HAP-1 (cell line): ENCODE results near the gene MAST2.
"Not testable (repeated sequence)": the region's sequence is repeated elsewhere in the genome, so short reads cannot be mapped to it uniquely, and the experiment has no call there.

Experiments
- DNase-seq, 2 experiments: peaks; one replicate each; pipeline ENCODE4 v3.0.0-alpha.2; 2016 to 2020; ENCODE audit warnings: low spot score in 2 of 2
- H3K27me3 ChIP-seq: fragments of 250-450 bp; sonication (Bioruptor Pico); 2 replicates; pipeline ENCODE4 v1.5.1; 2020; ENCODE audit warnings: low read depth, mild to moderate bottlenecking, moderate library complexity
- H3K36me3 ChIP-seq: fragments of 250-450 bp; sonication (Bioruptor Pico); replicated peaks from 2 replicates; pipeline ENCODE4 v1.5.1; 2020; ENCODE audit warnings: mild to moderate bottlenecking
- H3K4me1 ChIP-seq: fragments of 250-450 bp; sonication (Bioruptor Pico); 2 replicates; pipeline ENCODE4 v1.5.1; 2020; ENCODE audit warnings: mild to moderate bottlenecking
- H3K4me3 ChIP-seq: fragments of 250-450 bp; sonication (Bioruptor Pico); 2 replicates; pipeline ENCODE4 v1.5.1; 2020; ENCODE audit warnings: mild to moderate bottlenecking, moderate library complexity
- H3K9me3 ChIP-seq: fragments of 250-450 bp; sonication (Bioruptor Pico); 2 replicates; pipeline ENCODE4 v1.5.1; 2020; ENCODE audit warnings: mild to moderate bottlenecking, moderate library complexity
- in situ Hi-C: fragments of 300-500 bp; cut with MboI; formaldehyde crosslinking; loops from 3 replicates; pipeline ENCODE4 v1.14.3; 2020; ENCODE audit warnings: low sequenced_read_pairs, inconsistent platforms, mixed read lengths

MAST2 gene

DNA sequence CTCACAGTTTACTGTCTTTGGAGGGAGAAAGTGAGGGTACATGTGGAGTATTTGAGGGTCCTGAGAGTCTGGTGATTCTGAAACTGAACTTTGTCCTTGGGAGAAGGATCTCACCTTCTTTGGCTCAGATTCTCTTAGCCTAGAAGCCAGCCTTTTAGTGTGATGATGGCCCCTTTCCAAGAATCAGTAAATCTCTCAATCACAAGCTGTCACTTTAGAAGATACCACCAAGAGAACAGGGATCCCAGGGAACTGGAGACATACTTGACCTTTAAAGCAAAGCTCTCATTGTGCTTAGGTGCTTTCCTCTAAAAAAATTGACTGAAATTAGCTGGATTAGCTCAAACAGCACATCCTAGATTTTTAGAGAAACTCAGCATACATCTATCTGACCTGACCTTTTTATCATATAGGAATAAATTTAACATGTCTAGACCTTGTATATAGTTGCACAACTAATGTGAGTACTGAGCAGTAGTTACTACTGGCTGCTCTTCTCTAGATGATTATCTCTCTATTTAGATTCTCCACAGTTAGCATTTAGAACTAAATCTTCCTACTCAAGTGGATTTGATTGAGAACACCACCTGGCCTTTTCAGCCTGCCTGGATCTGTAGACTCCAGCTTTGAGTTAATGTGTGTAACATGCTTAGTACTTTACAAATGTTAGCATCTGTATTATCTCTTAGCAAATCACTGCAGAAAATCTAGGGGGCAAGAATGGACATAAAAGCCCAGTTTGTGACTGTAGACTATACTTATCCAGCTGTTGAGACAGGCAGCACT, 157.7 kb downstream of the MAST2 start:
- no peaks in the 10 kb centered on the region for H3K27me3 ChIP-seq
- H3K4me1 ChIP-seq = no peaks in the 10 kb centered on the region
- H3K36me3 ChIP-seq = no peaks in the 10 kb centered on the region; the same call in 1 of the 2 replicates
- no peak for DNase-seq
- H3K4me3 ChIP-seq = no peak overlapping the region
- no peaks in the 10 kb centered on the region; the same call in 1 of the 2 replicates for H3K9me3 ChIP-seq
- in situ Hi-C loops = no loop called here

DNA sequence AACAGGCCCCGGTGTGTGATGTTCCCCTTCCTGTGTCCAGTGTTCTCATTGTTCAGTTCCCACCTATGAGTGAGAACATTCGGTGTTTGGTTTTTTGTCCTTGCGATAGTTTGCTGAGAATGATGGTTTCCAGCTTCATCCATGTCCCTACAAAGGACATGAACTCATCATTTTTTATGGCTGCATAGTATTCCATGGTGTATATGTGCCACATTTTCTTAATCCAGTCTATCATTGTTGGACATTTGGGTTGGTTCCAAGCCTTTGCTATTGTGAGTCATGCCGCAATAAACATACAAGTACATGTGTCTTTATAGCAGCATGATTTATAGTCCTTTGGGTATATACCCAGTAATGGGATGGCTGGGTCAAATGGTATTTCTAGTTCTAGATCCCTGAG, 158.5 kb downstream of the MAST2 start:
- H3K4me1 ChIP-seq, in situ Hi-C loops, H3K36me3 ChIP-seq, H3K9me3 ChIP-seq, DNase-seq, H3K27me3 ChIP-seq, H3K4me3 ChIP-seq: not testable (repeated sequence)

DNA sequence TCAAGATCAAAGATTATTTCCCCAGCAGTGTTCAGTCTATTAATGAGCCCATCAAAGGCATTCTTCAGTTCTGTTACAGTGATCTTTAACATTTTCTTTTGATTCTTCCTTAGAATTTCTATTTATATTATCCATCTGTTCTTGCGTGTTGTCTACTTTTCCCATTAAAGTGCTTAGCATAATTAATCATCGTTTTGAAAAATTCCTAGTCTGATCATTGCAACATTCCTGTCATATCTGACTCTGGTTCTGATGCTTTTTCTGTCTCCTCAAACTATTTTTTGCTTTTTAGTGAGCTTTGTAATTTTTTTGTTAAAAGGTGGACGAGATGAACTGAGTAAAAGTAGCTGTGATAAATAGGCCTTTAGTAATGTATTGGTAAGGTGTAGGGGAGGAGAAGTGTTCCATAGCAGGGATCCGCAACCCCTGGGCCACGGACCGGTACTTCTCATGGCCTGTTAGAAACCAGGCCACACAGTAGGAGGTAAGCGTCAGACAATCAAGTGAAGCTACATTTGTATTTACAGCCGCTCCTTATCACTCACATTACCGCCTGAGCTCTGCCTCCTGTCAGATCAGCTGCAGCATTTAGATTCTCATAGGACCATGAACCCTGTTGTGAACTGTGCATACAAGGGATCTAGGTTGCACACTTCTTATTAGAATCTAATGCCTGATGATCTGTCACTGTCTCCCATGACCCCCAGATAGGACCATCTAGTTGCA, 165.7 kb downstream of the MAST2 start:
- Histone ChIP-seq H3K27me3 (no peaks in the 10 kb centered on the region), H3K4me1 (no peaks in the 10 kb centered on the region), H3K36me3 (no peaks in the 10 kb centered on the region), H3K9me3 (no peaks in the 10 kb centered on the region), H3K4me3 (no peak overlapping the region)
- DNase-seq = no peak
- in situ Hi-C loops = no loop called here

DNA sequence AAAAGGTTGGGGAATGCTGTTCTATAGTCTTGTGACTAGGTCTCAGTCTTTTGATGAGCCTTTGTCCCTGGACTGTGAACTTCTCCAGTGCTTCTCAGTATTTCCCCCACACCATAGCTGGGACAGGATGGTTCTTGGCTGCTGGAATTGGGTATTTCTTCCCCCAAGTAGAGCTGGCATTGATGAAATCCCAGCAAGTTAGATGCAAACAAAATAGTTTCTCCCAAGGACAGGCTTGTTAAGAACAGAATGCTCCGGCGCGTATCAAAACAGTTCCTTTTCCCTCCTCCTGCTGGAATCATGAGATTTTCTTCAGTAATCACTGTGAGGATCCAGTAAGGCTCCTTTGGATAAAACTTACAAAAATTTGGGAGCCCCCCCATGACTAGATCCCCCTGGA, 166.5 kb downstream of the MAST2 start:
- Histone ChIP-seq H3K36me3 (no peaks in the 10 kb centered on the region), H3K9me3 (no peaks in the 10 kb centered on the region), H3K4me1 (no peaks in the 10 kb centered on the region), H3K27me3 (no peaks in the 10 kb centered on the region), H3K4me3 (no peak overlapping the region)
- in situ Hi-C loops = no loop called here
- DNase-seq = no peak

DNA sequence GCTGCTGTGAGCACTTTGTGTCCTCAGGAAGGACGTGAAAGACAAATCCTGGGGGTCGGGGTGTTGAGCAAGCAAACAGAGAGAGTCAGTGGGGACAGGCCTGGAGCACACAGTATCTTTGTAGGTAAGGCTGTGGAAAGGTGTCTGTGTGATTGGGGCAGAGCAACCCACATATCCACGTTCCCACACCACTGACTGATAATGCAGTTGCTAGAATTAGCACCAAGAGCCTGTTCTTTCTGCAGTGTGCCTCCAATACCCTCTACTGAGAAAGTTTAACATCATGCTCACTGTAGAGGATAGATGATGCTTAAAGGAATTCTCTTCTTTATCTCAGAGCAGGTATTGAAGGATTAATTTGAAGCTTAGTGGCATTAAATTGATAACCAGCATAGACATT, 167.9 kb downstream of the MAST2 start:
- H3K27me3 ChIP-seq = no peaks in the 10 kb centered on the region
- H3K36me3 ChIP-seq = no peaks in the 10 kb centered on the region
- no peaks in the 10 kb centered on the region for H3K4me1 ChIP-seq
- H3K9me3 ChIP-seq = no peaks in the 10 kb centered on the region
- in situ Hi-C loops = no loop called here
- H3K4me3 ChIP-seq = no peak overlapping the region
- no peak for DNase-seq

DNA sequence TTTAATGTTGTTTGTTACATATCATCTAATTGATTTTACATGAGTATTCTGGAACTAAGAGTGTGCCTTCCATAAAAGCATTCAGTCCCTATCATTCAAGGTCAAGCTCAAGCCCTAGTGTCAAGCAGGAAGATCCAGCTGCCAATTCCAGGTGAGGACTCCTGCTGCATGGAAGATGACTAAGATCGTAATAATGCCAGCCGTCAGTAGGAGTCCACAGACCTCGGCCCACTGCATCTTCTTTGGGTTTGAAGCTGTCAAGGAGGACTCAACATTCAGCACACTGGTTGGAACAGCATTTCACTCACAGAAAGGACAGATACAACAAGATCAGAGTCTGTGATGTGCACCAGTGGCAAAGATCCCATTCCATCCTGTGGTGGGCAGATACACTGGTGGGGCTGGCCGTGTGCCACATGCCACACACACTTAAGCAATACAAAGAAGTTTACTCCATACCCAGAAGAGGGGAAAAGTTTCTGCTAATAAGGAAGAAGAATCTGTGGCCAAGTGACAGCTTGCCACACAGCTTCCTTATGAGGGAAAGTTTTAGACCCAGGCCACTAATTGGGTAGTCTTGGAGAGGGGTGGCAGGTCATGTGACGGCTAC, 168.6 kb downstream of the MAST2 start:
- no peaks in the 10 kb centered on the region for H3K9me3 ChIP-seq
- H3K36me3 ChIP-seq = no peaks in the 10 kb centered on the region
- H3K4me3 ChIP-seq = no peak overlapping the region
- in situ Hi-C loops = no loop called here
- H3K27me3 ChIP-seq = no peaks in the 10 kb centered on the region
- H3K4me1 ChIP-seq = no peaks in the 10 kb centered on the region
- DNase-seq = no peak

DNA sequence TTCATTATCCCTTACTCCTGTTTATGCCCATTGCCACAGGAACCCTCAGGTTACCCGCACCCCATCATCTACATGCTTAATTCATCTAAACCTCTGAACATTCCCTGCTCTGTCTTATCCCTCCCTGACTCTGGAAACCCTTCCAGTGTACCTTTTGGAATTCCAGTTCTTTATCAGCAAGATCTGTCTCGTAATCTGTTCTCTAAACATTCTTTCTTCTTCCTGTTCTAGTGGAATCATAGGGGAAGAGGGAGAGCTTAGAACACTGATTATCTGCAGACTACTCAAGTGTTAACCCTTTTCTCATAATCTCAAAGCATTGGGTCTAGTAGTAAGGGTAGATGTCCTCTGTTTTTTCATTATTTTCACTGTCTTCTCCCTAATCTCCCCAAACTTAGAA, 169.2 kb downstream of the MAST2 start:
- no peak for DNase-seq
- Histone ChIP-seq H3K27me3 (no peaks in the 10 kb centered on the region), H3K4me1 (no peaks in the 10 kb centered on the region), H3K4me3 (no peak overlapping the region), H3K9me3 (no peaks in the 10 kb centered on the region), H3K36me3 (no peaks in the 10 kb centered on the region)
- in situ Hi-C loops = no loop called here

DNA sequence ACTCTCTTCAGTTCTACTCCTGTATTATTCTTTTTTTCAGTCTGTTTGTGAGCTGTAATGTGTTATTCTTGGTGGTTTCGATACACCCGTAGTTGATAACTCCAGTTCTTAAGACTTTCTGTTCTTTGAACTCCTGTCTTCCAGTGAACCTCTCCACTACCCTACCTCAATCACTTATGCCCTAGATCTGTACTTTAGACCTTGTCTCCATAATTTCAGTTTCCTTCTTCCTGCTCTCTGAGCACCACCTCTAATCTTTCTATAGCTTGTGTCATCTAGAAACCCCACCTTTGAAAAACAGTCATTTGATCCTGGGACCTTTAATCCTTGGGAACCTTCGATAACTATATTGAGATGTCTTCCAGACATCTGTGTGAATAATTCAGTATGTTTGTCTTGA, 169.7 kb downstream of the MAST2 start:
- Histone ChIP-seq H3K4me3 (no peak overlapping the region), H3K36me3 (no peaks in the 10 kb centered on the region), H3K9me3 (no peaks in the 10 kb centered on the region), H3K4me1 (no peaks in the 10 kb centered on the region), H3K27me3 (no peaks in the 10 kb centered on the region)
- in situ Hi-C loops = no loop called here
- no peak for DNase-seq

DNA sequence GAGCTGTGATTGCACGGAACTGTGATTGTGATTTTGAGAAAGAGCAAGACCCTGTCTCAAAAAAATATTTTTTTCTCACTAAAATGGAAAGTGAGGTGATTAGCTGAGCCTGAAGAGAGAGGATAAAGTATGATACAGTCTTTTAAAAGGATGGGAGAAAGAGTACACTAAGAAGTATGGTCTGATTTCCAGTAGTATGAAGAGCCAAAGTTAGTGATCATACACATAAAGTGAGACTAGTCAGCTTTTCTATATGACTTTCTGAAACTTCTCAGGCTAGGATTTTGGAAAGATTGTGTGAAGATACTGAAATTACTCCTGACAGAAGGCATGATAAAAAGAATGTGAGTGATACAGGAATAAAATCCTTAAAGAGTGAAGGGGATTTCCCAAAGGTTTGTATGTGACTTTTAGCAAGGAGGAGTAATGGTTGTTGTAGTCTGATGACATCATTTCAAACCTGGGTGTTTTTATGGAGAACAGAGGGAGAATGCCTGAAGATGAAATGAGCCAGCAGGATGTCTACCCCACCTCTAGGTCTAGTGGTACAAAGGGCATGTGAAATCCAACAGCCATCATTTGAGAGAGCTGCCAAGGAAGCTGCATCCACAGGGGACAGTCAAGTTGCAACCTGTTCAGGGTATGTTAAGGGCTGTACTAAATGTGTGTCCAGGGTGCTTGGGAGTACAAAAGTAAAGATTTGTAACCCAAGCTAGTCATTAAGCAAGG, 171.3 kb downstream of the MAST2 start:
- DNase-seq = no peak
- in situ Hi-C loops = no loop called here
- H3K4me1 ChIP-seq = peaks cover 14% of the 10 kb centered on the region

DNA sequence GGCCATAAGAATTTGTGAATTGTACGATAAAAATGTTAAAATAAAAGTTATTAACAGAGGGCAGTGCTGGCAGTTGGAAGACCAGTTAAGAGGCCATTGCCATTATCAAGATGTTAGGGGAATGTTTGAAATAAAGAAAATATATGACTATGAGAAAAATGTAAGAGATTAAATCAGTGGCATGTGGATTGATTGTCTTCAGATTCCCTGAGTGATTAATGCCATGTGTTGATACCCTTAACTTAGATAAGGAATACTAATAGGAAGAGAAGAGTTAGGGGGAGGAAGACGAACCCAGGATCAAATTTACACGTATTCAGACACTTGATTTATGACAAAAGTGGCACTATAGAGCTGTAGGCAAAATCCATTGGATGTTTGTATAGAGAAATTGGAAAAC, 173.2 kb downstream of the MAST2 start:
- Histone ChIP-seq H3K9me3 (no peaks in the 10 kb centered on the region), H3K4me3 (no peak overlapping the region), H3K36me3 (no peaks in the 10 kb centered on the region), H3K4me1 (peaks cover 14% of the 10 kb centered on the region), H3K27me3 (no peaks in the 10 kb centered on the region)
- DNase-seq = no peak
- in situ Hi-C loops = no loop called here

More for the DNA sequence above, 171.3 kb downstream of the MAST2 start:
- Histone ChIP-seq H3K4me3 (no peak overlapping the region), H3K27me3 (no peaks in the 10 kb centered on the region), H3K9me3 (no peaks in the 10 kb centered on the region), H3K36me3 (no peaks in the 10 kb centered on the region)

DNA sequence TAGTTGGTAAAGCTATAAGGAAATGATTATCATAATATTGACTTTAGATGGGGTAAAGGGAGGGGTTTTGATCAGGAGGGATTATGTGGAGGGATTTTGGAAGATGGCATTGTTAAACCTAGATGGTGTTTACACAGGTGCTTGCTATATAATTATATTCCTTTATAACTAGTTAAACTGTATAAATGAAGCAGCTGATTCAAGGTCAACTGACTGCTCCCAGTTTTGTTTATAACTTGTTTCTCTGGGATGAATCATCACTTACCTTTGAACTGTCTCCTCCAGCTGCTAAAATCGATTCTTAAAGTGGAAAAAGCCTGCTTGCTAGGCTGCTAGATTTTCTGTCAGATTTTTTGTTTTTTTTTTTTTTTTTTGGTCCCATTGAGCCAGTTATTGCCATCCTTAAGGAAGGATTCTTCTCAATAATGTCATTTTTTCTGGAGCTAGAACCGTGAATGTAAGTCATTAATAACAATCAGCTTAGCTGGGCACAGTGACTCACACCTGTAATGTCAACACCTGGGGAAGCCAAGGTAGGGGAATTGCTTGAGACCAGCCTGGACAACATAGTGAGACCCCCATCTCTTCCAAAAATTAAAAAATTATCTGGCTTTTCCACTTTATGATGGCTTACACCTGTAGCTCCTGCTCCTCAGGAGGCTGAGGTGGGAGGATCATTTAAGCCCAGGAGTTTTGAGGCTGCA, 175.8 kb downstream of the MAST2 start:
- H3K4me3 ChIP-seq = no peak overlapping the region
- H3K9me3 ChIP-seq = no peaks in the 10 kb centered on the region
- H3K36me3 ChIP-seq = no peaks in the 10 kb centered on the region
- in situ Hi-C loops = no loop called here
- no peaks in the 10 kb centered on the region for H3K27me3 ChIP-seq
- H3K4me1 ChIP-seq = peaks cover 14% of the 10 kb centered on the region
- DNase-seq = peak; percentile 9 to 75

DNA sequence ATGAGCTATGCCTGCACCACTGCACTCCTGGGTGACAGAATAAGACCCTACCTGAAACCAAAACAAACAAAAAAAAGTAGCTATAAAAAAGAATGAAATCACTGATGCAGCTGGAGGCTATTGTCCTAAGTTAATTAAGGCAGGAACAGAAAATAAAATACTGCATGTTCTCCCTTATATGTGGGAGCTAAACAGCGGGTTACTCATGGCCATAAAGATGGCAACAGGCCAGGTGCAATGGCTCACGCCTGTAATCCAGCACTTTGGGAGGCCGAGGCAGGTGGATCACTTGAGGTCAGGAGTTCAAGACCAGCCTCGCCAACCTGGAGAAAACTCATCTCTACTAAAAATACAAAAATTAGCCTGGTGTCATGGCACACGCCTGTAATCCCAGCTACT, 176.4 kb downstream of the MAST2 start:
- Histone ChIP-seq H3K27me3 (no peaks in the 10 kb centered on the region), H3K9me3 (no peaks in the 10 kb centered on the region), H3K4me3 (no peak overlapping the region), H3K4me1 (peaks cover 14% of the 10 kb centered on the region), H3K36me3 (no peaks in the 10 kb centered on the region)
- DNase-seq = peak in 1 of 2 experiments; percentile 10
- in situ Hi-C loops = no loop called here

DNA sequence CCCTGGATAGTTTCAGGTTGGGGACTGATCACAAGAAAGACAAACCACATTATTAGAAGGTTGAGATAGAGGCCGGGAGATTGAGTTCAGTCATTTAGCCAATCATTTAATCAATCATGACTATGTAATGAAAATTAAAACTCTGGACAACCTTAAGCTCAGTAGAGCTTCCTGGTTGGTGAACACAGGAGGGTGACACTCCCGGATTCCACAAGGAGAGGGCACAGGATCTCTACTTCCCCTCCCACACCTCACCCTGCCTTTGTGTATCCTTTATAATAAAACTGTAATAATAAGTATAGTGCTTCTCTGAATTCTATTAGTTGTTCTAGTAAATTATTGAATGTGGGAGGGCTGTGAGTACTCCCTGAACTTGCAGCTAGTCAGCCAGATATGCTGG, 178.9 kb downstream of the MAST2 start:
- Histone ChIP-seq H3K9me3 (no peaks in the 10 kb centered on the region), H3K4me3 (no peak overlapping the region), H3K4me1 (peaks cover 14% of the 10 kb centered on the region), H3K36me3 (no peaks in the 10 kb centered on the region), H3K27me3 (no peaks in the 10 kb centered on the region)
- no peak for DNase-seq
- in situ Hi-C loops = no loop called here
